A549 treated with dexamethasone at 1 μM for 4 hours (cell line): ENCODE measurements around the gene WNT8A. TPM values are rescaled to one million over a fixed set of nuclear protein-coding genes. Genes with fewer than 3 reads are reported as not detected.

Experiments
- total RNA-seq: library from RNA; stranded (reverse); fragments of 200-300 nt; extraction: Qiagen RNA extraction; gene quantifications from 5 replicates; pipeline ENCODE4 v1.2.3, GENCODE V29; 2022

The WNT8A gene, protein sequence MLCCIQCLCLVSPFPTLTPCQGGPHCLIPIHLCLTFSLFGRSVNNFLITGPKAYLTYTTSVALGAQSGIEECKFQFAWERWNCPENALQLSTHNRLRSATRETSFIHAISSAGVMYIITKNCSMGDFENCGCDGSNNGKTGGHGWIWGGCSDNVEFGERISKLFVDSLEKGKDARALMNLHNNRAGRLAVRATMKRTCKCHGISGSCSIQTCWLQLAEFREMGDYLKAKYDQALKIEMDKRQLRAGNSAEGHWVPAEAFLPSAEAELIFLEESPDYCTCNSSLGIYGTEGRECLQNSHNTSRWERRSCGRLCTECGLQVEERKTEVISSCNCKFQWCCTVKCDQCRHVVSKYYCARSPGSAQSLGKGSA
- total RNA-seq = not detected in 5 replicates

DNA sequence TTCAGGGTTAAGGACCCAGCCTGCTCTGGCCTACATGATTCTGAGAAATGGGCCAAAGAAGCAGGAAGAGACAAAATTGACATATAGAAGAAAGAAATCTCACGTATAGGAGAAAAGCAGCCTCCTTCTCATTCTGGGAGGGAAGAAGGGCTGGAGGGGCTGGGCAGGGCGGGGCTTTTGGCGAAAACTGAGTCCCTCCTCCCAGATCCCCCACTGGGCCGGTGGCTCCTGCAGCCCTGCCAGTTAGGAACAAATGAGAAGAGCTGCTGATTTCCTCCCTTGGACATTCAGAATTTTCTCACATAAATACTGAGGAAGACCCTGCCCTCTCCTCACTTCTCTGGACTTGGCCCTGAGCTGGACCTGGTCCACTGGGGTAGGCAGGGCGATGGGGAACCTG lies at the start of gene WNT8A:
Gene WNT8A, plus strand, starts transcription at position 332 of the 400 bp plus-strand sequence. CDS start 95 bp downstream, outside the sequence.

GRCh38 chr5:138138949-138139780 lies 55.3 kb downstream of the WNT8A start, which contains the start of gene NME5:
Gene NME5, minus strand, starts transcription at chr5:138139428. Its CDS starts 648 bp downstream, at chr5:138138780.

Other genes starting within 250 kb of the WNT8A start
- gene MYOT, start 216.2 kb upstream of the WNT8A start, total RNA-seq = 0.14 to 0.21 TPM in 2 of 5 replicates, not detected in the others
- gene PKD2L2, start 194.6 kb upstream of the WNT8A start, total RNA-seq = 0.05 TPM in 1 of 5 replicates, not detected in the others
- gene FAM13B, start 51.0 kb upstream of the WNT8A start, total RNA-seq = 9.3 to 15.7 TPM (median 11.9 TPM) in 5 replicates
- not detected in 5 replicates for gene NME5, start 55.4 kb downstream of the WNT8A start, total RNA-seq
- 42.4 to 49.1 TPM (median 46.3 TPM) in 5 replicates for gene BRD8, start 94.6 kb downstream of the WNT8A start, total RNA-seq
- gene KIF20A, start 95.1 kb downstream of the WNT8A start, total RNA-seq = 38.7 to 44.6 TPM (median 41.8 TPM) in 5 replicates
- gene CDC23, start 129.3 kb downstream of the WNT8A start, total RNA-seq = 23.2 to 30.2 TPM (median 28.1 TPM) in 5 replicates
- gene GFRA3, start 190.6 kb downstream of the WNT8A start, total RNA-seq = 0.05 to 0.07 TPM in 2 of 5 replicates, not detected in the others
- 9.0 to 11.0 TPM (median 9.7 TPM) in 5 replicates for gene CDC25C, start 247.8 kb downstream of the WNT8A start, total RNA-seq